ENCODE results near the gene ZFAND6.

DNA sequence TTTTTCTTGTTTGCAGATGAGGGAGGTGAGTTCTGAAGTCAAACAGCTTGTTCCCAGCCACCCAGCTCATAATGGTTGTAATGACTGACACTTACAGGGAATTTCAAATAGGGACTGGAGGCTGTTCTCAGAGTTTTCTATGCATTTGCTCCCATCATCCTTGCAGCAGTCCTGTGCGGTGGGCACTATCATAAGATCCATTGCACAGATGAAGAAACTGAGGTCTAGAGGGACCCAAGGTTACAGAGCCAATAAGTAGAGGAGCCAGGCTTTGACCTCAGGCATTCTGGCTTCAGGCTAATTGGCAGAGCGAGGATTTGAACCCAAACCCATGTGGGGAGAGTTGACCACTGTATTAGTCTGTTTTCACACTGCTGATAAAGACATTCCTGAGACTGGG, 125.7 kb downstream of the ZFAND6 start:
- TF ChIP-seq, protein P1, sequence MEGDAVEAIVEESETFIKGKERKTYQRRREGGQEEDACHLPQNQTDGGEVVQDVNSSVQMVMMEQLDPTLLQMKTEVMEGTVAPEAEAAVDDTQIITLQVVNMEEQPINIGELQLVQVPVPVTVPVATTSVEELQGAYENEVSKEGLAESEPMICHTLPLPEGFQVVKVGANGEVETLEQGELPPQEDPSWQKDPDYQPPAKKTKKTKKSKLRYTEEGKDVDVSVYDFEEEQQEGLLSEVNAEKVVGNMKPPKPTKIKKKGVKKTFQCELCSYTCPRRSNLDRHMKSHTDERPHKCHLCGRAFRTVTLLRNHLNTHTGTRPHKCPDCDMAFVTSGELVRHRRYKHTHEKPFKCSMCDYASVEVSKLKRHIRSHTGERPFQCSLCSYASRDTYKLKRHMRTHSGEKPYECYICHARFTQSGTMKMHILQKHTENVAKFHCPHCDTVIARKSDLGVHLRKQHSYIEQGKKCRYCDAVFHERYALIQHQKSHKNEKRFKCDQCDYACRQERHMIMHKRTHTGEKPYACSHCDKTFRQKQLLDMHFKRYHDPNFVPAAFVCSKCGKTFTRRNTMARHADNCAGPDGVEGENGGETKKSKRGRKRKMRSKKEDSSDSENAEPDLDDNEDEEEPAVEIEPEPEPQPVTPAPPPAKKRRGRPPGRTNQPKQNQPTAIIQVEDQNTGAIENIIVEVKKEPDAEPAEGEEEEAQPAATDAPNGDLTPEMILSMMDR (IDR thresholded peaks at IDR 0.05): no peak
- TF ChIP-seq POLR2A (IDR thresholded peaks at IDR 0.05): no peak
